HUDEP-2 (cell line): Measurements from ENCODE around the gene ACP4.
"Not testable (repeated sequence)": the region's sequence is repeated elsewhere in the genome, so short reads cannot be mapped to it uniquely, and the experiment has no call there.

Source experiments
- DNase-seq, 76 experiments: peaks; one replicate each; lab custom pipeline; 2025; ENCODE audit not compliant: unreplicated experiment in 76 of 76; lab: John Stamatoyannopoulos, UW

ACP4 gene, protein sequence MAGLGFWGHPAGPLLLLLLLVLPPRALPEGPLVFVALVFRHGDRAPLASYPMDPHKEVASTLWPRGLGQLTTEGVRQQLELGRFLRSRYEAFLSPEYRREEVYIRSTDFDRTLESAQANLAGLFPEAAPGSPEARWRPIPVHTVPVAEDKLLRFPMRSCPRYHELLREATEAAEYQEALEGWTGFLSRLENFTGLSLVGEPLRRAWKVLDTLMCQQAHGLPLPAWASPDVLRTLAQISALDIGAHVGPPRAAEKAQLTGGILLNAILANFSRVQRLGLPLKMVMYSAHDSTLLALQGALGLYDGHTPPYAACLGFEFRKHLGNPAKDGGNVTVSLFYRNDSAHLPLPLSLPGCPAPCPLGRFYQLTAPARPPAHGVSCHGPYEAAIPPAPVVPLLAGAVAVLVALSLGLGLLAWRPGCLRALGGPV

DNA sequence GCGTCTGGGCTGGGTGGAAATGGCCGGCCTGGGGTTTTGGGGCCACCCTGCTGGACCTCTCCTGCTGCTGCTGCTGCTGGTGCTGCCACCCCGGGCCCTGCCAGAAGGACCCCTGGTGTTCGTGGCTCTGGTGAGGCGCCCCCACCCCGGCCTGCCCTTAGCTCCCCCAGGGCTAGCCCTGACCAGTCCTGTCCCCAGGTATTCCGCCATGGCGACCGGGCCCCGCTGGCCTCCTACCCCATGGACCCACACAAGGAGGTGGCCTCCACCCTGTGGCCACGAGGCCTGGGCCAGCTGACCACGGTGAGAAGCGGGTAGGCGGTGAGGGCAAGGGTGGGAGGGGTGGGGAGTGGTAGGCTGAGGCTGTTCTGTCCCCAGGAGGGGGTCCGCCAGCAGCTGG is at the start of gene ACP4:
Gene ACP4, plus strand, starts transcription at position 20 of the 400 bp plus-strand sequence. Its CDS starts 0 bp downstream, at position 20.
- DNase-seq = no peak

DNA sequence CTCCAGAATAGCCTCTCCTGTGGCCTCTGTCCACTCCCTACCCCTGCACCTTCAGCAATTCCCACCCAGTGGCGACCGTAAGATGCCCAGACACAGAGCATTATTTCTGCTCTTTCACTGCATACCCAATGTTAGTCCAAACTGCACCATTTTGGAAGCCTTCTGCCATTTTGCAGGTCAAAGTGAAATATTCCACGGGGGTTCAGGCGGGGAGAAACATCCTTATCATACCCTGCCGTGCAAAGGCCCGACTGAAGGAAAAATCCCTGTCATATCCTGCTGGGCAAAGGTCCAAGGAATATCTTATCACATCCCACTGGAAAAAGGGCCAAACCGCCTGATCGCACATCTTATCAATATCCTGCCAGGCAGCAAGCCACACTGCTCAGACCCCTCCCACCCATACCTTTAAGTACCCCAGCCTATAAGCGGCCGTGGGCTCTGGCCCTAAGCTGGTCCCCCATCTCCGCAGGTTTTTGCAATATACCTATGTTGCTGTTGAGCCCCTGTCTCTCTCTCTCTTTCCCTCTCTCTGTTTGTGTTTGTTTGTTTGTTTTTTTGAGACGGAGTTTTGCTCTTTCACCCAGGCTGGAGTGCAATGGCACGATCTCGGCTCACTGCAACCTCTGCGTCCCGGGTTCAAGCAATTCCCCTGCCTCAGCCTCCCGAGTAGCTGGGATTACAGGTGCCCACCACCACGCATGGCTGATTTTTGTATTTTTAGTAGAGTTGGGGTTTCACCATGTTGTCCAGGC is 48.9 kb upstream of the ACP4 start:
- DNase-seq = peak in 17 of 76 experiments; percentile 13 to 72 (median 22)

DNA sequence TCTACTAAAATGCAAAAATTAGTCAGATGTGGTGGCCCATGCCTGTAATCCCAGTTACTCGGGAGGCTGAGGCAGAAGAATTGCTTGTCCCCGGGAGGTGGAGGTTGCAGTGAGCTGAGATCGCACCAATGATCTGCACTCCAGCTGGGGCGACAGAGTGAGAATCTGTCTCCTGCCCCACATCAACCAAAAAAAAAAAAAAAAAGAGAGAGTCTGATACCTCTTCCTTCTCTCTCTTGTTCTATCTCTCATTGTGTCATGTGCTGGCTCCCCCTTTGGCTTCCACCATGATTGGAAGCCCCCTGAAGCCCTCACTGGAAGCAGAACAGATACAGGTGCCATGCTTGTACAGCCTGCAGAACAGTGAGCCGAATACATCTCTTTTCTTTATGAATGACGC is 46.7 kb upstream of the ACP4 start:
- DNase-seq = no peak

DNA sequence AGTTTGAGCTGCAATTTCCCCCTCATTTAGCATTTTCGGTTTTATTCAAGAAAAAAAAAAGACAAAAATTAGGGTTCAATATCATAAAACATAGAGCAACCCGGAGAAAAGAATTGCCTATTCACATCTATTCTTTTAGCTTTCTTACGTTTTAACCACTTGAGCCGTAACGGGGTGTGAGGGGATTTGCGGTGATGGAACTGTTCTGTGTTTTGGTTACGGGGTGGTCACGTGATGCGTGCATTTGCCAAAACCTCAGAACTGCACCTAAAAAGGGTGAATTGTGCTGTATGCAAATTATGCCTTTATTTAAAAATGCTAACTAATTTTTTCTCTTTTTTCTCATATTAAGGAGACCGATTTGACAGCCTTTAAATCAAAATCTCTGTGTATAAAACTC is 45.0 kb upstream of the ACP4 start:
- no peak for DNase-seq

DNA sequence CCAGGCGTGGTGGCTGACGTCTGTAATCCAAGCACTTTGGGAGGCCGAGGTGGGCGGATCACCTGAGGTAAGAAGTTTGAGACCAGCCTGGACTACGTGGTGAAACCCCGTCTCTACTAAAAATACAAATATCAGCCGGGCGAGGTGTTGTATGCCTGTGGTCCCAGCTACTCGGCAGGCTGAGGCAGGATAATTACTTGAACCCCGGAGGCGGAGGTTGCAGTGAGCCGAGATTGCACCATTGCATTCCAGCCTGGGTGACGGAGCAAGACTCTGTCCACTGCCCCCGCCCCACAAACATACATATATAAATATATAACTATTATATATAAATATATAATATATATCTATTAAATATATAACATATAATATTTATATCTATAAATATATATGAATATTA is 43.1 kb upstream of the ACP4 start:
- not testable (repeated sequence) for DNase-seq

DNA sequence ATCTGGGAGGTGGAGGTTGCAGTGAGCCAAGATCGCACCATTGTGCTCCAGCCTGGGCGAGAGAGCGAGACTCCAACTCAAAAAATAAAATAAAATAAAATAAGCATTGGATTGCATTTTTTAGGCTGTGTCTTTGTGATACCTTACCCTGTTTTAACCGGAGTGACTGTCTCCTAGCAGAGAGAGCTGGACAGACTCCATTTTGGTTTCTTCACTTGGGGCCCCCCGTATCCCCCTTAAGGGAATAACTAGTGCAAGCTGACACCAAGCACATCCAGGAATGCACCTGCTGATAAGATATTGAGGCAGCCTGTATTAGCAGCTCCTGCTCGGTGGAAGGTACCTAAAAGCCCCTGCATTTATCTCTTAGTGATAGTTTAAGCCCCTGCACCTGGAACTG is 40.7 kb upstream of the ACP4 start:
- DNase-seq = no peak

DNA sequence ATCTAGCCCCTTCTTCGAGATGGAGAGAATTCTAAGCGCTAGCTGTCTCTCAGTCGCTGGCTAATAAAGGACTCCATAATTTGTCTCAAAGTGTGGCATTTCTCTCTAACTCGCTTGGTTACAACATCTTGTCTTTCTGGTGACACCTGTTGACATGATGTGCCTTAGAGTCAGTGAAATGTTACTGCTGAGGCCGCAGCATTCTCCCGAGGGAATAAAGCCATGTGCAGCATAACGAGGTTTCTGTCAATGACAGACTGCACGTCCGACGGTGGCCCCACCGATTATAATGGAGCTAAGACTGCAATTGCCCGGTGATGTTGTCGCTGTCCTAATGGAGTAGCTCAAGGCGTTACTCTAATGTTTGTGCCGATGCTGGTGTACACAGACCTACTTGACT is 40.2 kb upstream of the ACP4 start:
- DNase-seq = no peak

DNA sequence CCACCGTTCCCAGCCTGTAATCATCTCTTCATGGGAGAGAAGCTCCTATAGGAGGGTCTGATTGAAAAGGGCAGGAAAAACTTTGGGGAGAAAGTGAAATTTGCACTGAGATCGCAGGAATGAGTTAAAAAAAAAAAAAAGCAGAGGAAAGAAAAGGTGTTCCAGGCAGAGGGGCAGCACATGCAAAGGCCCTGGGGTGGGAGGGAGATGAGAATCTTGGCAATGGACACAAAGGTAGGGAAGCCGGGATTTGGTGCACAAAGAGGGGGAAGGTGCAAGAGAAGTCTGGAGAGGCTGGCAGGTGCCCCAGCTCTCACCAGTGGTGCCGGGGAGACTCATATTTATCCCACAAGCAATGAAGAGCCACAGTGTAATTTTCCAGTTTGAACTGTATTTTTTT is 36.3 kb upstream of the ACP4 start:
- DNase-seq = no peak

DNA sequence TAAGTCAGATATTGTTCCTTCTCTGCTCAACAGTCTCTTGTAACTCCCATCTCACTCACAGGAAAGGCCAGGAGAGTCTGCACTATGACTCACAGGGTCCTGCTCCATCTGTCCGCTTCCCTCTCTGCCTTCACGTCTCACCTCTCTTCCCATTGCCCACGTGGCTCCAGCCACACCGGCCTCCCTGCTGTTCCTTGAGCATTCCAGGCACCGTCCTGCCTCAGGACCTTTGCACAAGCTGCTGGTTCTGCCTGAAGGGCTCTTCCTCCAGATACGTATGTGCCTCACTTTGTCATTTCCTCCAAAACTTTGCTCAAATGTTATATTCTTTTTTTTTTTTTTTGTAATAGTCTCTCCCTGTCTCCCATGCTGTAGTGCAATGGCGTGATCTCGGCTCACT is 34.0 kb upstream of the ACP4 start:
- DNase-seq = not testable (repeated sequence)

DNA sequence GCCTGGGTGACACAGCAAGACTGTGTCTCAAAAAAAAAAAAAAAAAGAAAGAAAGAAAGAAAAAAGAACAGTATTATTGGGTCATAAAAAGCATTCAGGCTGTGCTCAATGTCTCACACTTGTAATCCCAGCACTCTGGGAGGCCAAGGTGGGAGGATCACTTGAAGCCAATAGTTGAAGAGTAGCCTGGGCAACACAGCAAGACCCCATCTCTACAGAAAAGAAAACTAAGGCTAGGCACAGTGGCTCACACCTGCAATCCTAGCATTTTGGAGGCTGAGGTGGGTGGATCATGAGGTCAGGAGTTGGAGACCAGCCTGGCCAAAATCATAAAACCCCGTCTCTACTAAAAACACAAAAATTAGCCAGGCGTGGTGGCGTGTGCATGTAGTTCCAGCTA is 32.6 kb upstream of the ACP4 start:
- DNase-seq = not testable (repeated sequence)

DNA sequence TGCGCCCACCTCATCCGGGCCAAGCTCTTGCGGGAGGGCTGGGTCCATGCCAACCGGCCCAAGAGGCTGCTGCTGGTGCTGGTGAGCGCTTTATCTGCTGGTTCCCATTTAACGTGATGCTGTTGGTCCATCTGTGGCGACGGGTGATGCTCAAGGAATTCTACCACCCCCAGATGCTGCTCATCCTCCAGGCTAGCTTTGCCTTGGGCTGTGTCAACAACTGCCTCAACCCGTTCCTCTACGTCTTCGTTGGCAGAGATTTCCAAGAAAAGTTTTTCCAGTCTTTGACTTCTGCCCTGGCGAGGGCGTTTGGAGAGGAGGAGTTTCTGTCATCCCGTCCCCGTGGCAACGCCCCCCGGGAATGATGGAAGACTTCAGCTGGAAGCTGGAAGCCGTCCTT is 31.1 kb upstream of the ACP4 start:
- not testable (repeated sequence) for DNase-seq

DNA sequence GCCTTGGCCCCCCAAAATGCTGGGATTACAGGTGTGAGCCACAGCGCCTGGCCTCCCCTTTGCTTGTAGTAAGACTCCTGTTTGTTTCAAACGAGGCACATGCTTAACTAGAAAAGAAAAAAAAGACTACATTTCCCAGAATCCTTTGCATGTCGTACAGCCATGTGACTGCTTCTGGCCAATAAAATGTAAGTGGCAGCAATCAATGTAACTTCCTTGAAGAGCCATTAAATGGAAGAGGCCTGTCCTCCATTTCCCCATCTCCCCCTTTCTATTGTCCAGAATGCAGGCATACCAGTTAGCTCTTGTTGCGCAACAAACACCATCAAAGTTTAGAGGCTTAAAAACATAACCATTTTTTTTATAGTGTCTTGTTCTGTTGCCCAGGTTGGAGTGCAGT is 30.3 kb upstream of the ACP4 start:
- DNase-seq = peak in 14 of 76 experiments; percentile 6 to 52 (median 18)

DNA sequence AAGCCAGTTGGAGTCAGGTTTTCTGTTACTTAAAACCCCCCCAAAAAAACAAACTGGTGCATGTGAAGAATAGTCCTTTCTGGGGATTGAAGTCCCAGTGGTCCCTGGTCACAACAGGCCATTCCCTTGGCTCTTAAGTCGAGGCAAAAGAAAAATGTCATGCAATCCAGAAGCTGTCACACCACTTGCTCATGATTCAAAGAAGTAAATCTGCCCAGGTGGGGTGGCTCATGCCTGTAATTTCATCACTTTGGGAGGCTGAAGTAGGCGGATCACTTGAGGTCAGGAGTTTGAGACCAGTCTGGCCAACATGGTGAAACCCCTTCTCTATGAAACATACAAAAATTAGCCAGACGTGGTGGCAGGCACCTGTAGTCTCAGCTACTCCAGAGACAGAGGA is 28.7 kb upstream of the ACP4 start:
- not testable (repeated sequence) for DNase-seq

DNA sequence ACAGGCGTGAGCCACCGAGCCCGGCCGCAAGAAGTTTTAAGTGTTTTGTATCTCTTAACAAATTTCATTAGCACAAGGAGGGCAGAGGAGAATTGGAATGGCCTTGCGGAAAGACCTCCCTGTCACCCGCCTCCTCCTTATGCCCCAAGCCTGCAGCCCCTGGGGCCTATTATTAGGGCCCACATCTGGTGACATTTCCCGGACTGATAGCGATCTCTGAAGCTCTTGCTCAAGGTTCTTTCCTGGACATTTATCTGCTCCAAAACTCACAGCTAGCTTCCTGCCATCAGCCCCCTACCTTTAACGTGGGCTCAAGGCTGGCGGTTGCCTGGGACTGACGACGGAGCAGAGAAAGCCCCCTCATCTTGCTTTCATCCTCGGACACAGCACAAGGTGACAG is 26.7 kb upstream of the ACP4 start:
- not testable (repeated sequence) for DNase-seq

DNA sequence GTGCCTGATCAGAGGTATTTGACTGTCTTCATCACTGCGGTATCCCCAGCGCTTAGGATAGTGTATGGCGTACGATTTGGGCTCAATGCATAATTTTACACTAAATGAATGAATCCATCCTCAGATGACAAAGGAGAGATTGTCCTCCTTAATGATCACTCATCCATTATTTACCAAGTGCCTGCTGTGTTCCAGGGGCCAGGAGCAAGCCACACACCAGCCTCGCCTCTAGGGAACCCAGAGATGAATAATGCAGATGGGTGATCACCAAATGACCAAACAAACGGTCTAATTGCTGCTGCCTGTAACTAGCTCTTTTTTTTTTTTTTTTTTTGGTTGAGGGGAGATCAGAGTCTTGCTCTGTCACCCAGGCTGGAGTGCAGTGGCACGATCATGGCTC is 25.8 kb upstream of the ACP4 start:
- DNase-seq = no peak

DNA sequence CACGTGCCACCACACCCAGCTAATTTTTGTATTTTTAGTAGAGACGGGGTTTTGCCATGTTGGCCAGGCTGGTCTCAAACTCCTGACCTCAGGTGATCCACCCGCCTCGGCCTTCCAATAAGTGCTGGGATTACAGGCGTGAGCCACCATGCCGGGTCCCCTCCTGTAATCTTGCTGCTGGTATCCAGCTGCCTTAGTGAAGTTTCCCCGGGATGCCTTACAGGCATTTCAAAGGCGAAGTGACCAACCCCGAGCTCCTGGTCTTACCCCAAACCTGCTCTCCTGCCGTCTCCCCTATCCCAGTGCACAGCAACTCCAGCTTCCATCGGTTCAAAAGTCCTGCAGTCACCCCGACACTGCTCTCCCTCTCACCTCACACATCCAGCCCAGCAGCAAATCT is 23.5 kb upstream of the ACP4 start:
- not testable (repeated sequence) for DNase-seq

DNA sequence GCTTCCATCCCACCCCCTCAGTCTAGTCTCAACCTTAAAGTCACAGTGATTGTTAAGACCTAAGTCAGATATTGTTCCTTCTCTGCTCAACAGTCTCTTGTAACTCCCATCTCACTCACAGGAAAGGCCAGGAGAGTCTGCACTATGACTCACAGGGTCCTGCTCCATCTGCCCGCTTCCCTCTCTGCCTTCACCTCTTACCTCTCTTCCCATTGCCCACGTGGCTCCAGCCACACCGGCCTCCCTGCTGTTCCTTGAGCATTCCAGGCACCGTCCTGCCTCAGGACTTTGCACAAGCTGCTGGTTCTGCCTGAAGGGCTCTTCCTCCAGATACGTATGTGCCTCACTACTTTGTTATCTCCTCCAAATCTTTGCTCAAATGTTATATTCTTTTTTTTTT is 23.0 kb upstream of the ACP4 start:
- DNase-seq = not testable (repeated sequence)

DNA sequence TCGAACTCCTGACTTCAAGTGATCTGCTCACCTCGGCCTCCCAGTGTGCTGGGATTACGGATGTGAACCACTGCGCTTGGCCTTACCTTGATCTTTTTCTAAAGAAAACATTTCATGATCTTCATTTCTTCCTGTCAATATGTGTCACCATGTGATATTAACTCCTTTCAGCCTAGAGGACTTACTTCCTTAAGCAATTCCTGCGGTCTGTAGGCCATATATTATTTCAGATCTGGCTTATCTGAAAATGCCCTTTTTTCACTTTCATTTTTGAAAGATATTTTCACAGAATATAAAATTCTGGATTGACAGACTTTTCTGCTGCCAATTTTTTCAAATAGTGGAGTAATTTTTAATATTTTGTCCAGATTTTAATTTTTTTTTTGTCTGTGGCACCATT is 21.9 kb upstream of the ACP4 start:
- DNase-seq = no peak

DNA sequence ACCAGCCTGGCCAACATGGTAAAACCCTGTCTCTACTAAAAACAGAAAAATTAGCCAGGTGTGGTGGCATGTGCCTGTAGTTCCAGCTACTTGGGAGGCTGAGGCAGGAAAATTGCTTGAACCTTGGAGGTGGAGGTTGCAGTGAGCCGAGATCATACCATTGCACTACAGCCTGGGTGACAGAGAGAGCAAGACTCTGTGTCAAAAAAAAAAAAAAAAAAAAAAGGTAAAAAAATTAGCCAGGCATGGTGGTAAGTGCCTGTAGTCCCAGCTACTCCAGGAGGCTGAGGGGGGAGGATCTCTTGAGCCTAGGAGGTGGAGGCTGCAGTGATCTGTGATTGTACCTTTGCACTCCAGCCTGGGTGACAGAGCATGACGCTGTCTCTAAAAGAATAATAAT is 20.1 kb upstream of the ACP4 start, which contains the start of gene GPR32:
Gene GPR32, plus strand, starts transcription at position 301 of the 400 bp plus-strand sequence. CDS start 137 bp downstream, outside the sequence.
- DNase-seq = not testable (repeated sequence)

DNA sequence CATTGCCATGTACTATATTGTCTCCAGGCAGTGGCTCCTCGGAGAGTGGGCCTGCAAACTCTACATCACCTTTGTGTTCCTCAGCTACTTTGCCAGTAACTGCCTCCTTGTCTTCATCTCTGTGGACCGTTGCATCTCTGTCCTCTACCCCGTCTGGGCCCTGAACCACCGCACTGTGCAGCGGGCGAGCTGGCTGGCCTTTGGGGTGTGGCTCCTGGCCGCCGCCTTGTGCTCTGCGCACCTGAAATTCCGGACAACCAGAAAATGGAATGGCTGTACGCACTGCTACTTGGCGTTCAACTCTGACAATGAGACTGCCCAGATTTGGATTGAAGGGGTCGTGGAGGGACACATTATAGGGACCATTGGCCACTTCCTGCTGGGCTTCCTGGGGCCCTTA is 19.3 kb upstream of the ACP4 start:
- DNase-seq = no peak

DNA sequence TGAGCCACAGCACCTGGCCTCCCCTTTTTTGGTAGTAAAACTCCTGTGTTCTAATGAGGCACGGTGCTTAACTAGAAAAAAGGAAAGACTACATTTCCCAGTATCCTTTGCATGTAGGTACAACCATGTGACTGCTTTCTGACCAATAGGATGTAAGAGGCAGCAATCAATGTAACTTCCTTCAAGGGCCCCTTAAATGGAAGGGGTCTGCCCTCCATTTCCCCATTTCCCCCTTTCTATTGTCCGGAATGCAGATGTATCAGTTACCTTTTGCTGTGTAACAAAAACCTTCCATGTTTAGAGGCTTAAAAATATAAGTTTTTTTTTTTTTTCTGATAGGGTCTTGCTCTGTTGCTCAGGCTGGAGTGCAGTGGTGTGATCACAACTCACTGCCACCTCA is 17.7 kb upstream of the ACP4 start:
- peak in 10 of 76 experiments; percentile 4 to 34 (median 16) for DNase-seq

DNA sequence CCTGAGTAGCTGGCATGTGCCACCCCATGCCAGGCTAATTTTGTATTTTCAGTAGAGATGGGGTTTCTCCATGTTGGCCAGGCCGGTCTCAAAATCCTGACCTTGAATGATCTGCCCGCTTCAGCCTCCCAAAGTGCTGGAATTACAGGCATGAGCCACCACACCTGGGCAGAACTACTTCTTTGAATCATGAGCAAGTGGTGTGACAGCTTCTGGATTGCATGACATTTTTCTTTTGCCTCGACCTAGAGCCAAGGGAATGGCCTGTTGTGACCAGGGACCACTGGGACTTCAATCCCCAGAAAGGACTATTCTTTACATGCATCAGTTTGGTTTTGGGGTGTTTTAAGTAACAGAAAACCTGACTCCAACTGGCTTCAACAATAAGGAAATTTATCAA is 17.3 kb upstream of the ACP4 start:
- not testable (repeated sequence) for DNase-seq
